Astrocyte (in vitro differentiated cells and primary cell): ENCODE results near the gene C10orf67. TPM values are rescaled to one million over a fixed set of nuclear protein-coding genes. Genes with fewer than 3 reads are reported as not detected.

Experiments
- DNase-seq: peaks from one replicate; pipeline ENCODE4 v3.0.0-alpha.2; 2010; ENCODE audit warnings: low read depth
- FAIRE-seq: peaks from 2 replicates; lab custom pipeline; 2011; peaks lifted over from hg19 to GRCh38; lab: Jason Lieb, UNC
- H2AFZ ChIP-seq: 2 replicates; pipeline ENCODE4 v1.6.0; 2012; ENCODE audit warnings: low read depth, low read length, inconsistent platforms
- H3K27ac ChIP-seq: 2 replicates; pipeline ENCODE4 v1.5.1; 2011; ENCODE audit warnings: low read depth, low read length, inconsistent platforms
- H3K27me3 ChIP-seq: 2 replicates; pipeline ENCODE4 v1.6.0; 2011; ENCODE audit warnings: low read length, inconsistent platforms; ENCODE audit not compliant: insufficient read depth
- H3K36me3 ChIP-seq: 2 replicates; pipeline ENCODE4 v1.5.1; 2011; ENCODE audit warnings: low read length, inconsistent platforms; ENCODE audit not compliant: insufficient read depth
- H3K4me1 ChIP-seq: 2 replicates; pipeline ENCODE4 v1.5.1; 2011; ENCODE audit warnings: low read length, inconsistent platforms; ENCODE audit not compliant: insufficient read depth
- H3K4me2 ChIP-seq: 2 replicates; pipeline ENCODE4 v1.6.0; 2012; ENCODE audit warnings: low read length, inconsistent platforms
- H3K4me3 ChIP-seq: 2 replicates; pipeline ENCODE4 v1.5.1; 2011; ENCODE audit warnings: low read depth, mild to moderate bottlenecking, low read length, inconsistent platforms; ENCODE audit not compliant: insufficient read depth
- H3K79me2 ChIP-seq: 2 replicates; pipeline ENCODE4 v1.6.0; 2012; ENCODE audit warnings: mild to moderate bottlenecking, low read length, inconsistent platforms; ENCODE audit not compliant: insufficient read depth
- H3K9ac ChIP-seq: 2 replicates; pipeline ENCODE4 v1.6.0; 2012; ENCODE audit warnings: mild to moderate bottlenecking, low read length, inconsistent platforms
- H3K9me3 ChIP-seq: 2 replicates; pipeline ENCODE4 v1.5.1; 2012; ENCODE audit warnings: low read depth, mild to moderate bottlenecking, low read length, inconsistent platforms; ENCODE audit not compliant: insufficient read depth
- H4K20me1 ChIP-seq: 2 replicates; pipeline ENCODE4 v1.6.0; 2012; ENCODE audit warnings: low read length, inconsistent platforms; ENCODE audit not compliant: insufficient read depth
- H3K27ac Mint-ChIP-seq: one replicate; pipeline ENCODE4 v1.8.0; 2021; ENCODE audit warnings: mild to moderate bottlenecking, mixed read lengths; ENCODE audit not compliant: unreplicated experiment
- H3K27me3 Mint-ChIP-seq: one replicate; pipeline ENCODE4 v1.8.0; 2021; ENCODE audit warnings: low read depth, mixed read lengths; ENCODE audit not compliant: unreplicated experiment
- H3K36me3 Mint-ChIP-seq: one replicate; pipeline ENCODE4 v1.8.0; 2021; ENCODE audit warnings: low read depth, mixed read lengths; ENCODE audit not compliant: unreplicated experiment
- H3K4me1 Mint-ChIP-seq: one replicate; pipeline ENCODE4 v1.8.0; 2021; ENCODE audit warnings: low read depth, mixed read lengths; ENCODE audit not compliant: unreplicated experiment
- H3K4me3 Mint-ChIP-seq: one replicate; pipeline ENCODE4 v1.8.0; 2021; ENCODE audit warnings: mild to moderate bottlenecking, moderate library complexity, mixed read lengths; ENCODE audit not compliant: unreplicated experiment
- H3K9me3 Mint-ChIP-seq: one replicate; pipeline ENCODE4 v1.8.0; 2021; ENCODE audit warnings: mild to moderate bottlenecking, mixed read lengths; ENCODE audit not compliant: unreplicated experiment
- CTCF ChIP-seq: IDR thresholded peaks from 2 replicates; pipeline ENCODE4 v1.5.1; 2011; ENCODE audit warnings: low read depth, mild to moderate bottlenecking, inconsistent platforms, low read length, moderate library complexity; ENCODE audit not compliant: insufficient read depth
- EZH2 ChIP-seq: IDR thresholded peaks from 2 replicates; pipeline ENCODE4 v1.6.1; 2012; ENCODE audit warnings: mild to moderate bottlenecking, low read length, inconsistent platforms; ENCODE audit not compliant: insufficient read depth
- total RNA-seq: library from RNA; stranded (reverse); gene quantifications from 2 replicates; pipeline ENCODE4 v1.2.1, GENCODE V29; 2021

The C10orf67 gene
- total RNA-seq, 1 donor from 2014 or later = 0.27 TPM

- no peak overlapping the region for H3K27ac ChIP-seq
- peaks cover 6% of the 10 kb centered on the region for H3K9me3 ChIP-seq
- no peak for DNase-seq
- H3K4me1 ChIP-seq = no peaks in the 10 kb centered on the region
- peaks cover 5% of the 10 kb centered on the region for H3K9me3 Mint-ChIP-seq
- no peaks in the 10 kb centered on the region for H3K4me1 Mint-ChIP-seq
- no peak overlapping the region for H3K4me3 Mint-ChIP-seq
- H3K27me3 ChIP-seq = no peaks in the 10 kb centered on the region
- no peak for TF ChIP-seq CTCF
- no peak for TF ChIP-seq EZH2
- H2AFZ ChIP-seq = no peak overlapping the region
- H3K36me3 ChIP-seq = no peaks in the 10 kb centered on the region
- no peak overlapping the region for H3K27ac Mint-ChIP-seq
- H3K4me2 ChIP-seq = no peak overlapping the region
- H3K27me3 Mint-ChIP-seq = peaks cover 5% of the 10 kb centered on the region
- no peaks in the 10 kb centered on the region for H3K79me2 ChIP-seq
- no peak overlapping the region for H3K9ac ChIP-seq
- no peak for FAIRE-seq
- H3K4me3 ChIP-seq = no peak overlapping the region
- H4K20me1 ChIP-seq = no peaks in the 10 kb centered on the region
- no peaks in the 10 kb centered on the region for H3K36me3 Mint-ChIP-seq
These were observed 74.1 kb downstream of the C10orf67 start for GRCh38 chr10:23270531-23270930.

GRCh38 chr10:23263441-23264164, 81.0 kb downstream of the C10orf67 start:
- Mint-ChIP-seq H3K36me3 (no peaks in the 10 kb centered on the region), H3K4me3 (no peak overlapping the region), H3K27me3 (peaks cover 18% of the 10 kb centered on the region), H3K27ac (no peak overlapping the region), H3K9me3 (no peaks in the 10 kb centered on the region), H3K4me1 (no peaks in the 10 kb centered on the region)
- DNase-seq = no peak
- Histone ChIP-seq H3K9me3 (no peaks in the 10 kb centered on the region), H3K9ac (no peak overlapping the region), H3K4me3 (no peak overlapping the region), H2AFZ (no peak overlapping the region), H3K79me2 (no peaks in the 10 kb centered on the region), H3K27ac (no peak overlapping the region), H3K36me3 (no peaks in the 10 kb centered on the region), H3K4me2 (no peak overlapping the region), H4K20me1 (no peaks in the 10 kb centered on the region), H3K27me3 (no peaks in the 10 kb centered on the region), H3K4me1 (no peaks in the 10 kb centered on the region)
- TF ChIP-seq EZH2 (no peak), CTCF (no peak)
- no peak for FAIRE-seq

GRCh38 chr10:23262928-23263327, 81.7 kb downstream of the C10orf67 start:
- Histone ChIP-seq H3K4me3 (no peak overlapping the region), H3K27me3 (no peaks in the 10 kb centered on the region), H3K4me2 (no peak overlapping the region), H4K20me1 (no peaks in the 10 kb centered on the region), H3K9me3 (no peaks in the 10 kb centered on the region), H3K36me3 (no peaks in the 10 kb centered on the region), H3K27ac (no peak overlapping the region), H3K79me2 (no peaks in the 10 kb centered on the region), H3K9ac (no peak overlapping the region), H2AFZ (no peak overlapping the region), H3K4me1 (no peaks in the 10 kb centered on the region)
- no peaks in the 10 kb centered on the region for H3K36me3 Mint-ChIP-seq
- no peaks in the 10 kb centered on the region for H3K9me3 Mint-ChIP-seq
- H3K27me3 Mint-ChIP-seq = peaks cover 18% of the 10 kb centered on the region
- no peak overlapping the region for H3K4me3 Mint-ChIP-seq
- no peak for FAIRE-seq
- no peaks in the 10 kb centered on the region for H3K4me1 Mint-ChIP-seq
- DNase-seq = no peak
- TF ChIP-seq CTCF (no peak), EZH2 (no peak)
- no peak overlapping the region for H3K27ac Mint-ChIP-seq
